ENCODE data around the gene OVOL1. TPM values are rescaled to one million over a fixed set of nuclear protein-coding genes. Genes with fewer than 3 reads are reported as not detected.

OVOL1 gene
- total RNA-seq, 6 donors from 2014 or later, result under 0.01 to 2.2 (median 0.77) TPM

GRCh38 chr11:65842144-65842543, 55.3 kb downstream of the OVOL1 start:
- H3K36me3 ChIP-seq, result no peaks in the 10 kb centered on the region
- DNase-seq (no peak), ATAC-seq (ENCODE audit: low FRiP score in 2 of 2) (no peak)
- no peaks in the 10 kb centered on the region for H3K27me3 ChIP-seq
- no peaks in the 10 kb centered on the region for H3K4me1 ChIP-seq
- WGBS, 2 donors, result 94 to 97% methylated on average over 4 of the region's 4 CpGs
- TF ChIP-seq POLR2AphosphoS5 (IDR thresholded peaks at IDR 0.05) (no peak), EP300 (IDR thresholded peaks at IDR 0.05) (no peak), CTCF (IDR thresholded peaks at IDR 0.05) (no peak), POLR2A (IDR thresholded peaks at IDR 0.05) (no peak)
- no peak overlapping the region for H3K4me3 ChIP-seq
- H3K9me3 ChIP-seq, result no peaks in the 10 kb centered on the region
- no peak overlapping the region for H3K27ac ChIP-seq

GRCh38 chr11:65843811-65844210, 56.9 kb downstream of the OVOL1 start:
- Histone ChIP-seq H3K36me3 (no peaks in the 10 kb centered on the region), H3K4me3 (no peak overlapping the region), H3K4me1 (no peaks in the 10 kb centered on the region), H3K27me3 (no peaks in the 10 kb centered on the region), H3K27ac (no peak overlapping the region), H3K9me3 (no peaks in the 10 kb centered on the region)
- DNase-seq (no peak), ATAC-seq (ENCODE audit: low FRiP score in 2 of 2) (no peak)
- WGBS, 2 donors, result 93 to 96% methylated on average over 3 of the region's 3 CpGs
- TF ChIP-seq POLR2A (IDR thresholded peaks at IDR 0.05), result no peak
- TF ChIP-seq CTCF (IDR thresholded peaks at IDR 0.05), result no peak
- no peak for TF ChIP-seq EP300 (IDR thresholded peaks at IDR 0.05)
- TF ChIP-seq POLR2AphosphoS5 (IDR thresholded peaks at IDR 0.05), result no peak

- DNase-seq (no peak), ATAC-seq (ENCODE audit: low FRiP score in 2 of 2) (no peak)
- 76 to 89% methylated on average over 7 to 10 of the region's 10 CpGs for WGBS, 2 donors
- H3K27ac ChIP-seq, result no peak overlapping the region
- no peaks in the 10 kb centered on the region for H3K9me3 ChIP-seq
- H3K36me3 ChIP-seq, result no peaks in the 10 kb centered on the region
- H3K4me1 ChIP-seq, result no peaks in the 10 kb centered on the region
- H3K4me3 ChIP-seq, result no peak overlapping the region
- no peaks in the 10 kb centered on the region for H3K27me3 ChIP-seq
- TF ChIP-seq POLR2AphosphoS5 (IDR thresholded peaks at IDR 0.05) (no peak), POLR2A (IDR thresholded peaks at IDR 0.05) (no peak), EP300 (IDR thresholded peaks at IDR 0.05) (no peak), CTCF (IDR thresholded peaks at IDR 0.05) (no peak)
These were observed 57.5 kb downstream of the OVOL1 start for GRCh38 chr11:65844231-65844872.

Other genes starting within 250 kb of the OVOL1 start
- 100 to 1,000 TPM in 5 of 6 donors, 10 to 100 TPM in 1; 99.9 to 479 (median 131) TPM for gene LTBP3, start 228.7 kb upstream of the OVOL1 start, total RNA-seq
- gene ZNRD2, start 216.6 kb upstream of the OVOL1 start, total RNA-seq, result 10 to 100 TPM; 22.6 to 60.7 (median 39.7) TPM
- gene FAM89B, start 214.5 kb upstream of the OVOL1 start, total RNA-seq, result 10 to 100 TPM; 27.9 to 65.8 (median 45.3) TPM
- 100 to 1,000 TPM in 4 of 6 donors, 10 to 100 TPM in 2; 70.4 to 220 (median 133) TPM for gene EHBP1L1, start 211.0 kb upstream of the OVOL1 start, total RNA-seq
- gene KCNK7, start 191.3 kb upstream of the OVOL1 start, total RNA-seq, result 1 to 10 TPM in 4 of 6 donors, under 1 TPM in 1, not detected in 1; 0.59 to 3.7 (median 1.7) TPM
- 100 to 1,000 TPM in 4 of 6 donors, 10 to 100 TPM in 2; 52.1 to 132 (median 107) TPM for gene MAP3K11, start 172.8 kb upstream of the OVOL1 start, total RNA-seq
- gene PCNX3, start 171.3 kb upstream of the OVOL1 start, total RNA-seq, result 10 to 100 TPM; 26.7 to 63.9 (median 43.9) TPM
- gene SIPA1, start 149.0 kb upstream of the OVOL1 start, total RNA-seq, result 100 to 1,000 TPM in 1 of 6 donors, 10 to 100 TPM in 5; 42.7 to 137 (median 74.9) TPM
- gene RELA, start 124.1 kb upstream of the OVOL1 start, total RNA-seq, result 10 to 100 TPM; 42.9 to 86.8 (median 58.7) TPM
- 100 to 1,000 TPM in 1 of 6 donors, 10 to 100 TPM in 5; 44.0 to 102 (median 88.4) TPM for gene KAT5, start 74.8 kb upstream of the OVOL1 start, total RNA-seq
- 10 to 100 TPM; 35.0 to 81.7 (median 49.1) TPM for gene RNASEH2C, start 66.3 kb upstream of the OVOL1 start, total RNA-seq
- 10 to 100 TPM; 24.8 to 66.0 (median 46.8) TPM for gene AP5B1, start 6.1 kb upstream of the OVOL1 start, total RNA-seq
- gene SNX32, start 46.9 kb downstream of the OVOL1 start, total RNA-seq, result under 1 TPM in 2 of 6 donors, not detected in 4; 0.37 to 0.69 TPM
- gene CFL1, start 71.1 kb downstream of the OVOL1 start, total RNA-seq, result 100 to 1,000 TPM; 358 to 813 (median 768) TPM
- 100 to 1,000 TPM in 1 of 6 donors, 10 to 100 TPM in 5; 41.5 to 182 (median 53.3) TPM for gene MUS81, start 73.4 kb downstream of the OVOL1 start, total RNA-seq
- 10 to 100 TPM; 28.8 to 79.6 (median 65.3) TPM for gene EFEMP2, start 85.7 kb downstream of the OVOL1 start, total RNA-seq
- gene CTSW, start 92.8 kb downstream of the OVOL1 start, total RNA-seq, result 10 to 100 TPM in 3 of 6 donors, 1 to 10 TPM in 3; 2.1 to 20.7 (median 11.4) TPM
- 10 to 100 TPM; 46.8 to 77.7 (median 57.0) TPM for gene FIBP, start 101.4 kb downstream of the OVOL1 start, total RNA-seq
- 10 to 100 TPM; 19.9 to 69.7 (median 37.2) TPM for gene CCDC85B, start 103.6 kb downstream of the OVOL1 start, total RNA-seq
- gene FOSL1, start 113.3 kb downstream of the OVOL1 start, total RNA-seq, result 10 to 100 TPM in 3 of 6 donors, 1 to 10 TPM in 3; 1.8 to 16.9 (median 8.2) TPM
- 10 to 100 TPM; 11.5 to 42.4 (median 24.3) TPM for gene C11orf68, start 132.0 kb downstream of the OVOL1 start, total RNA-seq
- gene DRAP1, start 132.4 kb downstream of the OVOL1 start, total RNA-seq, result 100 to 1,000 TPM in 1 of 6 donors, 10 to 100 TPM in 5; 60.3 to 111 (median 80.0) TPM
- under 1 TPM in 2 of 6 donors, not detected in 4; 0.17 to 0.92 TPM for gene TSGA10IP, start 158.4 kb downstream of the OVOL1 start, total RNA-seq
- 100 to 1,000 TPM in 2 of 6 donors, 10 to 100 TPM in 4; 44.4 to 201 (median 71.4) TPM for gene SART1, start 174.7 kb downstream of the OVOL1 start, total RNA-seq
- 10 to 100 TPM; 22.8 to 37.4 (median 30.1) TPM for gene EIF1AD, start 215.1 kb downstream of the OVOL1 start, total RNA-seq
- gene BANF1, start 215.4 kb downstream of the OVOL1 start, total RNA-seq, result 100 to 1,000 TPM in 2 of 6 donors, 10 to 100 TPM in 4; 32.5 to 201 (median 53.8) TPM
- gene CST6, start 224.9 kb downstream of the OVOL1 start, total RNA-seq, result 10 to 100 TPM; 12.6 to 68.1 (median 30.5) TPM
- 1 to 10 TPM in 4 of 6 donors, under 1 TPM in 1, not detected in 1; 0.79 to 6.1 (median 3.0) TPM for gene CATSPER1, start 239.4 kb downstream of the OVOL1 start, total RNA-seq

All from upper lobe of left lung (tissue), 6 donors.